Subcutaneous adipose tissue (tissue), 4 donors: ENCODE data around the gene ASIC2. TPM values are rescaled to one million over a fixed set of nuclear protein-coding genes. Genes with fewer than 3 reads are reported as not detected.

Experiments used
- total RNA-seq, 4 donors: library from RNA; depleted of rRNA; stranded (reverse); fragments of >200 nt; gene quantifications; one replicate each; pipeline ENCODE4 v1.1.0, GENCODE V29; 2016
- TF ChIP-seq, protein P1 (sequence below): fragments of 450-650 bp; IDR thresholded peaks from one replicate; pipeline ENCODE4 v1.5.1; 2016; ENCODE audit warnings: low read depth, mild to moderate bottlenecking, control low read depth, antibody characterized with exemption, moderate library complexity

The ASIC2 gene
- total RNA-seq, 4 donors from 2014 or later: not detected

- TF ChIP-seq, protein P1, sequence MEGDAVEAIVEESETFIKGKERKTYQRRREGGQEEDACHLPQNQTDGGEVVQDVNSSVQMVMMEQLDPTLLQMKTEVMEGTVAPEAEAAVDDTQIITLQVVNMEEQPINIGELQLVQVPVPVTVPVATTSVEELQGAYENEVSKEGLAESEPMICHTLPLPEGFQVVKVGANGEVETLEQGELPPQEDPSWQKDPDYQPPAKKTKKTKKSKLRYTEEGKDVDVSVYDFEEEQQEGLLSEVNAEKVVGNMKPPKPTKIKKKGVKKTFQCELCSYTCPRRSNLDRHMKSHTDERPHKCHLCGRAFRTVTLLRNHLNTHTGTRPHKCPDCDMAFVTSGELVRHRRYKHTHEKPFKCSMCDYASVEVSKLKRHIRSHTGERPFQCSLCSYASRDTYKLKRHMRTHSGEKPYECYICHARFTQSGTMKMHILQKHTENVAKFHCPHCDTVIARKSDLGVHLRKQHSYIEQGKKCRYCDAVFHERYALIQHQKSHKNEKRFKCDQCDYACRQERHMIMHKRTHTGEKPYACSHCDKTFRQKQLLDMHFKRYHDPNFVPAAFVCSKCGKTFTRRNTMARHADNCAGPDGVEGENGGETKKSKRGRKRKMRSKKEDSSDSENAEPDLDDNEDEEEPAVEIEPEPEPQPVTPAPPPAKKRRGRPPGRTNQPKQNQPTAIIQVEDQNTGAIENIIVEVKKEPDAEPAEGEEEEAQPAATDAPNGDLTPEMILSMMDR: no peak
Observed at GRCh38 chr17:33242375-33243124, 50.5 kb downstream of the ASIC2 start.

DNA sequence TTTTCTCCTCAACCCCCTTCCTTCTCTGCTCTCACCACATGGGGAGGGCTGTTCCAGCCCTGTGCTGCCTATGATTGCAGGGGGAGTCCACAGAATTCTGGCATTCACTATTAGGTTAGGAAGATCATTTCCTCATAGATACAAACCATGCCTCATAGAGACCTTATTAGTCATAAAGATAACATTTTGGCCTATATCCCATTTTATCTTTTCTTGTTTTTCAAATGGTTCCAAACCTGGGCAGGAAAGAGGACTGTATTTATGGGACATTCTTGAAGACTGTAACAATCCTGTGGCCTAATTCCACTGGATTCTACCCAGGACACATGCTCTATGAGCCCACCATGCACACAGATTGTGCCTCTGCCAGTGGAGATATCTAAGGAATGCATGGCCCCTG lies 51.7 kb downstream of the ASIC2 start:
- TF ChIP-seq, protein P1: no peak

DNA sequence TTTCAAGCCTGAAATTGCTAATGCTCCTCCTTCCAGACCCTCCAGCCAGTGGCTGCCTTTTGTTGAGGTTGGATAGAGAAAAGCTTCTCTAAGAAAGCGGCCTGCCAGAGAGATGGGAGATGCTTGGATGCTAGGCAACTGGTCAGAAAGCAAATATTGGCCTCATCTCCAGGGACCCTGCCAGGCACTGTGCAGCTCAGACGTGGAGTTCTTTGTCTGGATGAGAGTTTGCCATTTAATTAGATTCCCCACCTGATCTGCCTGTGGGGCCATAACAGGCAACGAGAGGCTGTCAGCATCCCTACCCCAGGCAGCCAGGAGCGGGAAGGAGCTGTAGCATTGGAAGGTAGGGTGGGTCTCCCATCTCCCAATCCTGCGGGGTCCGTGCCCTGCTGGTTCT lies 52.7 kb downstream of the ASIC2 start:
- TF ChIP-seq, protein P1: no peak

- TF ChIP-seq, protein P1: no peak
Observed at GRCh38 chr17:33239702-33240101, 53.4 kb downstream of the ASIC2 start.

GRCh38 chr17:33234930-33235685 lies 58.0 kb downstream of the ASIC2 start:
- TF ChIP-seq, protein P1: no peak

DNA sequence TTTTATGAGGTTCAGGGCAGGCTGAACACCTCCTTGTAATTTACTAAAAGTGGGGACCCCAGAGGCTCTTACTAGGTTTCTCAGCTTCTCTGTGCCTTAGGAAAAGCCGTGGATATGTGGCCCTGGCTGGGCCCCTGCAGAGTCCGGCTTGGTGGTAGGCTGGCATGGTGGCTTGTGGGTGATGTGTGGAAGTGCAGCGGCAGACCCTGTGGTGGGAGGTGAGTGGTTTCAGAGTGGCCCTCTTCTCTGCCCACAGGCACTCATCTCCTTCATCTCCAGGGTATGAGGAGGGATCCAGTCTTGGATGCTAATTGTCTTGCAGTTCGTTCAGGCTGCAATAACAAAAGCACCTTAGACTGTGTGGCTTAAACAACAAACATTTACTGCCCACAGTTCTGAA lies 58.9 kb downstream of the ASIC2 start:
- TF ChIP-seq, protein P1: no peak

- TF ChIP-seq, protein P1: no peak
Observed at GRCh38 chr17:33233811-33234177, 59.3 kb downstream of the ASIC2 start.
